Activated CD4-positive, alpha-beta T cell treated with anti-CD3 and anti-CD28 coated beads, Interleukin-2, Interleukin-6, amounts not matched to agents 100 ng/mL and 50 ng/mL, durations not matched to agents 16 hours and 8 hours (primary cell): Measurements from ENCODE around the gene UNC80.

Experiments
- DNase-seq: peaks from one replicate; pipeline ENCODE4 v3.0.0-alpha.2; 2020

The UNC80 gene

DNA sequence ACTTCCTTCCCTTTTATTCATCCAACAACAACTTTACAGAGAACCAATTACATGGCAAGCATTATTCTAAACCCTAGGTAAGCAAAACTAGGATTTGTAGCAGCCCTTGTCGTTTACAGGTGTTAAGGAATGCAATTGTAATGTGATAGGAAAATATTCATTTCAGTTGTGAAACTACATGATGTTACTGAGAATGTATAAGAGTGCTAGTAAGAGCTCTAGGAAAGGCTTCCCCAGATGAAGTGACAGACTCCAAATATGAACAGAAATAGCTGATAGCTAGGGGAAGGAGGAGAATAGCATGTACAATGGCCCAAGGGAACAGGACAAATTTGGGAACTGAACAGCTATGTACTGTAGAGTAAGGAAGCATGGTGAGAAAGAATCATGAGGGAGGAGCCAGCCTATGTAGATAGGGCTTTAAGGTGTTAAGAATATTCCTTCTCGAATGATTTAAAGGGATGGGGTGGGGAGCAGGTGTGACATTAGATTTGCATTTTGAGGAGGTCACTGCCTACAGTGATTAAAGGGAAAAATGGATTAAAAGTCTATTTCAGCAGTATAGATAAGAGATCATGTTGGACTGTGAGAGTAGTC, 262.6 kb downstream of the UNC80 start:
- DNase-seq = no peak

- DNase-seq = no peak
These were observed 264.0 kb downstream of the UNC80 start for GRCh38 chr2:210035679-210036078.

DNA sequence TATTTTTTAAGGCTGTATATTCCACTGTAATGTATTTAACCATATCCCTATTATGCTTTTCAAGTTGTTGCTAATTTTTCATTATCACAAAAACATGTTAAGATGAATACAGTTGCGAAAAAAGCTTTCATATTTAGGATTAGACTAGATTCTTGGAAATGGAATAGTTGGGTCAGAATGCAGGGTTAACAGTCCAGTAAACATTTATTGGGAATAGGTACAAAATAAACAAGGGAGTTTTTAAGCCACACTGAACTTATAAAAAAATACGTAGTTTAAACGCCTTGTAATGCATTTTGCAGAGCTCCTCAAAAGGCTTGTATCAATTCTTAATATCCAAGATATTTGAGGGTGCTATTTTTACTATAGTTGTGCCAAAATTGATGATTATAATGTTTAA, 266.4 kb downstream of the UNC80 start:
- no peak for DNase-seq

DNA sequence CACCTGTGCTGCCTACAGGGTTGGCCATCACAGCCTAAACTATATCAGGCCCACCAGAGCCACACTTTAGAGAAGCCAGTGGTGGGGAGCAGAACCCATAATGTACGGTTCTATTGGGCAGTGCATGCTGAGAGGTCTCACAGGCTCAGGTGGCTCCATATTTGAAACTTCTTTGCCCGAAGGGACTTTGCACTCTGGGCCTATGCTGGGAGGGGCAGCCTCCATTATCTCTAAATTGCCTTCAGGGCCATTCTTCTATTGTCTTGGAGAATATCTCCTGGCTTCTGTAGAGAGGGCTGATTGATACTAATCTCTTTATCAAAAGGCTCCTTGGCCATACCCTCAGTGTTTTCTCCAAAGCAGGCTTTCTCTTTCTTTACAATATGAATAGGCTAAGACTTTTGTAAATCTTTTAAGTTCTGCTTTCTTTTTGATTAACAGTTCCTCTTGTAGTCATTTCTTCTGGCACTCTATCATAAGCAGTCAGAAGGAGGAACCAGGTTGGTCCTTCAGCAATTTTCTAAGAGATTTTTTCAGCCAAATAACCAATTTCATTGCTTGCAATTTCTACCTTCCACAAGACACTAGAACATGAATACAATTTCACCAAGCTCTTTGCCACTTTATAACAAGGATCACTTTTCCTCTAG, 275.3 kb downstream of the UNC80 start:
- DNase-seq = no peak
